MCF 10A (cell line): ENCODE data around the gene MTX1. TPM values are rescaled to one million over a fixed set of nuclear protein-coding genes. Genes with fewer than 3 reads are reported as not detected.
A peak's percentile ranks its signal among the peaks of the same experiment; 100 is the strongest.
"Not testable (repeated sequence)": the region's sequence is repeated elsewhere in the genome, so short reads cannot be mapped to it uniquely, and the experiment has no call there.

Experiments
- BruUV-seq: library from RNA; stranded (reverse); fragments of 400-500 nt; replicated peaks from 2 replicates; lab custom pipeline; 2021; lab: Mats Ljungman, UMichigan
- CTCF ChIA-PET: fragments of 300-600 bp; sonication (Branson Sonifier 250); formaldehyde crosslinking; extraction: SDS; loops from one replicate; lab custom pipeline; 2021; ENCODE audit warnings: antibody characterized with exemption, inconsistent platforms; lab: Yijun Ruan, JAX
- POLR2A ChIA-PET: fragments of 300-600, 350-650 bp; sonication (Branson Sonifier 250); formaldehyde crosslinking; extraction: SDS; loops from one replicate; lab custom pipeline; 2020; ENCODE audit warnings: antibody characterized with exemption, inconsistent platforms; lab: Yijun Ruan, JAX
- DNase-seq: peaks from one replicate; pipeline ENCODE4 v3.0.0-alpha.2; 2018; ENCODE audit not compliant: unreplicated experiment
- H3K27ac Mint-ChIP-seq: one replicate; pipeline ENCODE4 v1.8.0; 2022; ENCODE audit warnings: mild to moderate bottlenecking, low read depth, mixed read lengths; ENCODE audit not compliant: unreplicated experiment
- H3K27me3 Mint-ChIP-seq: one replicate; pipeline ENCODE4 v1.8.0; 2022; ENCODE audit warnings: mixed read lengths; ENCODE audit not compliant: insufficient read depth, unreplicated experiment
- H3K36me3 Mint-ChIP-seq: one replicate; pipeline ENCODE4 v1.8.0; 2022; ENCODE audit warnings: mild to moderate bottlenecking, moderate library complexity, mixed read lengths; ENCODE audit not compliant: insufficient read depth, unreplicated experiment
- H3K4me1 Mint-ChIP-seq: one replicate; pipeline ENCODE4 v1.8.0; 2022; ENCODE audit warnings: mixed read lengths; ENCODE audit not compliant: insufficient read depth, unreplicated experiment
- H3K4me3 Mint-ChIP-seq: one replicate; pipeline ENCODE4 v1.8.0; 2022; ENCODE audit warnings: mild to moderate bottlenecking, moderate library complexity, mixed read lengths; ENCODE audit not compliant: unreplicated experiment
- H3K9me3 Mint-ChIP-seq: one replicate; pipeline ENCODE4 v1.8.0; 2022; ENCODE audit warnings: mixed read lengths; ENCODE audit not compliant: unreplicated experiment
- CTCF ChIP-seq: fragments of 200-600 bp; IDR thresholded peaks from one replicate; pipeline ENCODE4 v1.8.0; 2022; ENCODE audit warnings: antibody characterized with exemption, mild to moderate bottlenecking; ENCODE audit not compliant: unreplicated experiment
- intact Hi-C: fragments of 100-400 bp; cut with micrococcal nuclease; formaldehyde crosslinking; loops from 2 replicates; pipeline ENCODE4 v1.14.1; 2022
- total RNA-seq: library from RNA; stranded (reverse); gene quantifications from 2 replicates; pipeline ENCODE4 v1.2.3, GENCODE V29; 2022

MTX1 gene
- total RNA-seq, 1 experiment from 2014 or later = 67.4 TPM

GRCh38 chr1:155228096-155228427 lies 19.6 kb downstream of the MTX1 start:
- no peaks in the 10 kb centered on the region for H3K9me3 Mint-ChIP-seq
- intact Hi-C loops = loop anchor here (5.0 kb wide), 1 partner anchor 36 kb away; no protein-coding TSS in a partner anchor
- TF ChIP-seq CTCF = no peak
- H3K27me3 Mint-ChIP-seq = no peaks in the 10 kb centered on the region
- ChIA-PET CTCF (interaction anchor here (1.0 to 6.1 kb wide), 6 partner anchors 19 to 420 kb away, joined by 3 to 78 read pairs (median 16); partner anchors contain the start of genes MTX1 and THBS3), POLR2A (interaction anchor here (0.7 to 5.9 kb wide), 12 partner anchors 10 to 423 kb away, joined by 3 to 66 read pairs (median 7); partner anchors contain the start of genes ASH1L, CLK2, KRTCAP2 and MTX1)
- H3K4me3 Mint-ChIP-seq = peak overlapping the region; percentile 85
- H3K4me1 Mint-ChIP-seq = peaks cover 34% of the 10 kb centered on the region
- H3K36me3 Mint-ChIP-seq = no peaks in the 10 kb centered on the region
- peak overlapping the region; percentile 89 for H3K27ac Mint-ChIP-seq
- DNase-seq = no peak
- no TSS peak for BruUV-seq

GRCh38 chr1:155231302-155231701 lies 22.8 kb downstream of the MTX1 start:
- H3K4me3 Mint-ChIP-seq, H3K36me3 Mint-ChIP-seq, H3K27me3 Mint-ChIP-seq, BruUV-seq, H3K27ac Mint-ChIP-seq, DNase-seq, H3K9me3 Mint-ChIP-seq, intact Hi-C loops: not testable (repeated sequence)
- ChIA-PET POLR2A (interaction anchor here (0.7 kb wide), 1 partner anchor 92 kb away, joined by 3 read pairs; no protein-coding TSS in a partner anchor), CTCF (interaction anchor here (1.2 to 2.4 kb wide), 2 partner anchors 14 to 19 kb away, joined by 3 to 15 read pairs; no protein-coding TSS in a partner anchor)
- peaks cover 18% of the 10 kb centered on the region for H3K4me1 Mint-ChIP-seq

- intact Hi-C loops = not testable (repeated sequence)
These were observed 23.8 kb downstream of the MTX1 start for GRCh38 chr1:155232001-155232978.

GRCh38 chr1:155233502-155233901 lies 25.0 kb downstream of the MTX1 start:
- H3K9me3 Mint-ChIP-seq, H3K4me3 Mint-ChIP-seq, H3K4me1 Mint-ChIP-seq, DNase-seq, POLR2A ChIA-PET, intact Hi-C loops, H3K27ac Mint-ChIP-seq, H3K27me3 Mint-ChIP-seq, BruUV-seq: not testable (repeated sequence)
- CTCF ChIA-PET = interaction anchor here (0.7 kb wide), 1 partner anchor 8 kb away, joined by 3 read pairs; no protein-coding TSS in a partner anchor
- H3K36me3 Mint-ChIP-seq = peaks cover 29% of the 10 kb centered on the region

More at GRCh38 chr1:155232001-155232978, 23.8 kb downstream of the MTX1 start:
- H3K4me3 Mint-ChIP-seq, DNase-seq, H3K27me3 Mint-ChIP-seq, H3K9me3 Mint-ChIP-seq, H3K27ac Mint-ChIP-seq, BruUV-seq, POLR2A ChIA-PET: not testable (repeated sequence)
- Mint-ChIP-seq H3K4me1 (peaks cover 11% of the 10 kb centered on the region), H3K36me3 (peaks cover 17% of the 10 kb centered on the region)
- CTCF ChIA-PET = interaction anchor here (0.7 to 2.4 kb wide), 2 partner anchors 9 to 18 kb away, joined by 3 to 15 read pairs; no protein-coding TSS in a partner anchor

GRCh38 chr1:155235375-155235774 lies 26.9 kb downstream of the MTX1 start:
- CTCF ChIA-PET = interaction anchor here (0.6 to 1.9 kb wide), 3 partner anchors 15 to 88 kb away, joined by 3 to 9 read pairs (median 3); no protein-coding TSS in a partner anchor
- DNase-seq, H3K4me1 Mint-ChIP-seq, H3K4me3 Mint-ChIP-seq, H3K27me3 Mint-ChIP-seq, POLR2A ChIA-PET, H3K27ac Mint-ChIP-seq, intact Hi-C loops, BruUV-seq, H3K9me3 Mint-ChIP-seq: not testable (repeated sequence)
- peaks cover 35% of the 10 kb centered on the region for H3K36me3 Mint-ChIP-seq
